Upper lobe of left lung (tissue), 6 donors: ENCODE data around the gene ARHGAP10. TPM values are rescaled to one million over a fixed set of nuclear protein-coding genes. Genes with fewer than 3 reads are reported as not detected.

ENCODE experiments used
- ATAC-seq, 2 donors: fragments of 200-7000 bp; cut with Tn5 transposase; one replicate each; pipeline ENCODE4 v1.9.1; 2022; ENCODE audit warnings: mild to moderate bottlenecking in 2 of 2, moderate library complexity in 2 of 2; ENCODE audit not compliant: low FRiP score in 2 of 2
- DNase-seq, 2 donors: peaks; one replicate each; pipeline ENCODE4 v3.0.0-alpha.2; 2019 to 2020
- H3K27ac ChIP-seq, 4 donors: fragments of 200-600 bp; sonication (generic); one replicate each; pipeline ENCODE4 v1.5.1; 2016 to 2019
- H3K27me3 ChIP-seq, 4 donors: fragments of 200-600 bp; sonication (generic); one replicate each; pipeline ENCODE4 v1.5.1; 2017 to 2019
- H3K36me3 ChIP-seq, 4 donors: fragments of 200-600 bp; sonication (generic); one replicate each; pipeline ENCODE4 v1.5.1; 2016 to 2019
- H3K4me1 ChIP-seq, 4 donors: fragments of 200-600 bp; sonication (generic); one replicate each; pipeline ENCODE4 v1.5.1; 2018 to 2019
- H3K4me3 ChIP-seq, 4 donors: fragments of 200-600 bp; sonication (generic); one replicate each; pipeline ENCODE4 v1.5.1; 2017 to 2019; ENCODE audit warnings: mild to moderate bottlenecking in 2 of 4, moderate library complexity in 1 of 4
- H3K9me3 ChIP-seq, 4 donors: fragments of 200-600 bp; sonication (generic); one replicate each; pipeline ENCODE4 v1.5.1; 2018 to 2019
- CTCF ChIP-seq, 6 experiments: fragments of 450-650 bp in 4 of 6; fragments of 200-600 bp in 2 of 6; sonication (generic) in 2 of 6; IDR thresholded peaks; one replicate each; pipeline ENCODE4 v1.5.1; 2016 to 2019; ENCODE audit warnings: antibody characterized with exemption in 6 of 6
- EP300 ChIP-seq, 4 donors: sonication (generic); formaldehyde crosslinking; IDR thresholded peaks; one replicate each; pipeline ENCODE4 v1.5.1; 2017; ENCODE audit warnings: antibody characterized with exemption in 4 of 4, control low read depth in 2 of 4
- POLR2A ChIP-seq, 4 donors: fragments of 450-650 bp; IDR thresholded peaks; one replicate each; pipeline ENCODE4 v1.5.1; 2016 to 2017; ENCODE audit warnings: antibody characterized with exemption in 4 of 4, mild to moderate bottlenecking in 2 of 4
- POLR2AphosphoS5 ChIP-seq, 2 donors: sonication (generic); formaldehyde crosslinking; IDR thresholded peaks; one replicate each; pipeline ENCODE4 v1.5.1; 2017; ENCODE audit warnings: antibody characterized with exemption in 2 of 2
- WGBS, 2 donors: methylation state at CpG; one replicate each; pipeline ENCODE4 v1.1.5; 2017 to 2018; 5-methylcytosine and 5-hydroxymethylcytosine counted together
- total RNA-seq, 6 donors: library from RNA; depleted of rRNA in 4 of 6; stranded (reverse); fragments of >200 nt in 4 of 6; gene quantifications; one replicate each; pipeline versions ENCODE4 v1.1.0 to v1.2.1, GENCODE V29; 2016 to 2021
- donor health status: DM: no; HTN: no; CAD: no; lungs with moderate emphysema.
- donor health status: DM: no; HTN: yes; CAD: no; lungs with severe emphysema.

ARHGAP10 gene
- total RNA-seq, 6 donors from 2014 or later = 25.9 to 47.1 (median 29.5) TPM

GRCh38 chr4:147981305-147981704 lies 249.4 kb downstream of the ARHGAP10 start:
- ATAC-seq (no peak), DNase-seq (no peak)
- Histone ChIP-seq H3K9me3 (no peaks in the 10 kb centered on the region), H3K4me3 (no peak overlapping the region), H3K4me1 (no peaks in the 10 kb centered on the region), H3K27me3 (no peaks in the 10 kb centered on the region), H3K36me3 (no peaks in the 10 kb centered on the region), H3K27ac (no peak overlapping the region)
- TF ChIP-seq POLR2A (IDR thresholded peaks at IDR 0.05) = no peak
- TF ChIP-seq CTCF (IDR thresholded peaks at IDR 0.05) = no peak
- no peak for TF ChIP-seq POLR2AphosphoS5 (IDR thresholded peaks at IDR 0.05)
- WGBS, 2 donors = 90 to 100% methylated on average over 1 of the region's 1 CpG

- Histone ChIP-seq H3K27me3 (no peaks in the 10 kb centered on the region), H3K4me1 (no peaks in the 10 kb centered on the region), H3K9me3 (no peaks in the 10 kb centered on the region), H3K27ac (no peak overlapping the region), H3K4me3 (no peak overlapping the region), H3K36me3 (no peaks in the 10 kb centered on the region)
- no peak for DNase-seq
- TF ChIP-seq CTCF (IDR thresholded peaks at IDR 0.05) (peak in 5 of 6 experiments; percentile 39 to 52 (median 45)), POLR2AphosphoS5 (IDR thresholded peaks at IDR 0.05) (no peak)
- 80 to 84% methylated on average over 11 to 15 of the region's 15 CpGs for WGBS, 2 donors
- peak in 1 of 2 donors; percentile 65 for ATAC-seq
Observed at GRCh38 chr4:147984065-147984777, 252.3 kb downstream of the ARHGAP10 start.

- H3K4me1 ChIP-seq = no peaks in the 10 kb centered on the region
- H3K36me3 ChIP-seq = no peaks in the 10 kb centered on the region
- no peak overlapping the region for H3K4me3 ChIP-seq
- H3K9me3 ChIP-seq = no peaks in the 10 kb centered on the region
- ATAC-seq = peak in 1 of 2 donors; percentile 55
- TF ChIP-seq POLR2AphosphoS5 (IDR thresholded peaks at IDR 0.05) = no peak
- TF ChIP-seq EP300 (IDR thresholded peaks at IDR 0.05) = no peak
- no peak for TF ChIP-seq POLR2A (IDR thresholded peaks at IDR 0.05)
- no peak for TF ChIP-seq CTCF (IDR thresholded peaks at IDR 0.05)
- no peaks in the 10 kb centered on the region for H3K27me3 ChIP-seq
- DNase-seq = no peak
- 90% methylated on average over 2 of the region's 2 CpGs; no CpG with 5 or more reads in 1 of the 2 donors for WGBS, 2 donors
- H3K27ac ChIP-seq = no peak overlapping the region
Observed at GRCh38 chr4:147984778-147985138, 252.9 kb downstream of the ARHGAP10 start.

GRCh38 chr4:147985376-147985775 lies 253.5 kb downstream of the ARHGAP10 start:
- Histone ChIP-seq H3K4me3 (no peak overlapping the region), H3K4me1 (no peaks in the 10 kb centered on the region), H3K36me3 (no peaks in the 10 kb centered on the region), H3K27me3 (no peaks in the 10 kb centered on the region), H3K9me3 (no peaks in the 10 kb centered on the region), H3K27ac (no peak overlapping the region)
- 90 to 98% methylated on average over 1 to 3 of the region's 3 CpGs for WGBS, 2 donors
- TF ChIP-seq CTCF (IDR thresholded peaks at IDR 0.05) (no peak), POLR2AphosphoS5 (IDR thresholded peaks at IDR 0.05) (no peak), EP300 (IDR thresholded peaks at IDR 0.05) (no peak), POLR2A (IDR thresholded peaks at IDR 0.05) (no peak)
- no peak for DNase-seq
- ATAC-seq = no peak

GRCh38 chr4:147987252-147987651 lies 255.4 kb downstream of the ARHGAP10 start:
- DNase-seq = no peak
- H3K9me3 ChIP-seq = no peaks in the 10 kb centered on the region
- H3K27me3 ChIP-seq = no peaks in the 10 kb centered on the region
- no peaks in the 10 kb centered on the region for H3K4me1 ChIP-seq
- TF ChIP-seq POLR2A (IDR thresholded peaks at IDR 0.05) (no peak), CTCF (IDR thresholded peaks at IDR 0.05) (no peak), POLR2AphosphoS5 (IDR thresholded peaks at IDR 0.05) (no peak), EP300 (IDR thresholded peaks at IDR 0.05) (no peak)
- H3K36me3 ChIP-seq = no peaks in the 10 kb centered on the region
- H3K4me3 ChIP-seq = no peak overlapping the region
- no peak overlapping the region for H3K27ac ChIP-seq
- no peak for ATAC-seq
- WGBS, 2 donors = 66 to 77% methylated on average over 4 of the region's 4 CpGs
